Type B pancreatic cell (in vitro differentiated cells): Measurements from ENCODE around the gene NDFIP2. TPM values are rescaled to one million over a fixed set of nuclear protein-coding genes. Genes with fewer than 3 reads are reported as not detected.

ENCODE experiments used
- DNase-seq: peaks from one replicate; pipeline ENCODE4 v3.0.0; 2021; ENCODE audit warnings: mixed read lengths; ENCODE audit not compliant: unreplicated experiment; ENCODE audit errors: extremely low spot score
- H3K27ac Mint-ChIP-seq: 2 replicates; pipeline ENCODE4 v1.8.0; 2021; ENCODE audit warnings: mild to moderate bottlenecking, mixed read lengths
- H3K27me3 Mint-ChIP-seq: 2 replicates; pipeline ENCODE4 v1.8.0; 2021; ENCODE audit warnings: mixed read lengths
- H3K36me3 Mint-ChIP-seq: 2 replicates; pipeline ENCODE4 v1.8.0; 2021; ENCODE audit warnings: mixed read lengths
- H3K4me1 Mint-ChIP-seq: one replicate; pipeline ENCODE4 v1.8.0; 2021; ENCODE audit warnings: mixed read lengths; ENCODE audit not compliant: unreplicated experiment
- H3K4me3 Mint-ChIP-seq: 2 replicates; pipeline ENCODE4 v1.8.0; 2021; ENCODE audit warnings: mild to moderate bottlenecking, mixed read lengths
- H3K9me3 Mint-ChIP-seq: 2 replicates; pipeline ENCODE4 v1.8.0; 2021; ENCODE audit warnings: mixed read lengths
- long read RNA-seq: library from polyadenylated mRNA; unstranded; transcript quantifications from one replicate; pipeline ENCODE4 v2.0.0, GENCODE V29; 2020
- total RNA-seq: library from RNA; stranded (reverse); gene quantifications from 2 replicates; pipeline ENCODE4 v1.2.1, GENCODE V29; 2021; ENCODE audit warnings: low replicate concordance
- TF ChIP-seq, protein P1 (sequence below): fragments of 200-600 bp; sonication (generic); conservative IDR thresholded peaks from 2 replicates; pipeline ENCODE4 v1.5.0; 2021; ENCODE audit warnings: antibody characterized with exemption, mild to moderate bottlenecking

NDFIP2 gene, protein sequence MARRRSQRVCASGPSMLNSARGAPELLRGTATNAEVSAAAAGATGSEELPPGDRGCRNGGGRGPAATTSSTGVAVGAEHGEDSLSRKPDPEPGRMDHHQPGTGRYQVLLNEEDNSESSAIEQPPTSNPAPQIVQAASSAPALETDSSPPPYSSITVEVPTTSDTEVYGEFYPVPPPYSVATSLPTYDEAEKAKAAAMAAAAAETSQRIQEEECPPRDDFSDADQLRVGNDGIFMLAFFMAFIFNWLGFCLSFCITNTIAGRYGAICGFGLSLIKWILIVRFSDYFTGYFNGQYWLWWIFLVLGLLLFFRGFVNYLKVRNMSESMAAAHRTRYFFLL
- 41.7 and 97.5 TPM in 2 replicates for total RNA-seq
- long read RNA-seq, full-length matches to known transcripts, result 532 of 616 reads
- long read RNA-seq, partial matches to known transcripts, result 20 of 616 reads
- long read RNA-seq, other reads (novel, unspliced or antisense), result 64 of 616 reads

DNA sequence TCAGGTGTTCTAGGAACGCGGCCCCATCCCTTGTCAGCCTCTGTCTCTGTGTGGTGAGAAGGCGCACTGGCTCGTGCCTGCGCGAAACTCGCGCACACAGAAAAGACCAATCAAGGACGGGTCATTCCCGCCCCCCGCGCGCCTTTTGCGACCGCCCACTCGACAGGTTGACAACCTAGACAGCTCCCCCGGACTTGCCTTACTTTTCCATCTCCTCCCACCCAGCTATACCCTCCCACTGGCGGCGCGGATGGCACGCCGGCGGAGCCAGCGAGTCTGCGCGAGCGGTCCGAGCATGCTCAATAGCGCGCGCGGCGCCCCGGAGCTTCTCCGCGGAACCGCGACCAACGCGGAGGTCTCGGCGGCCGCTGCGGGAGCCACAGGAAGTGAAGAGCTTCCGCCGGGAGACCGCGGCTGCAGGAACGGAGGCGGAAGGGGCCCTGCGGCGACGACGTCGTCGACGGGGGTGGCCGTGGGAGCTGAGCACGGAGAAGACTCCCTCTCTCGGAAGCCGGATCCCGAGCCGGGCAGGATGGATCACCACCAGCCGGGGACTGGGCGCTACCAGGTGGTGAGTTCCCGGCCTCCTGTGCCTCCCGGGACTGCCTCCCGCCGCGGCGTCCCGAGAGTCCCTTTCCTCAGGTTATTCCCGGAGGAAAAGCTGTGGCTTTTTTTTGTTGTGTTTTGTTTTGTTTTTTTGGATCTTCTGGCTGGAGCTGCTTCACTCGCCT is at the start of gene NDFIP2:
TSS of gene NDFIP2 (plus strand) at position 202 of the 731 bp plus-strand sequence. CDS start at position 251, 49 bp downstream.
- peak; percentile 88 for DNase-seq
- no peaks in the 10 kb centered on the region for H3K9me3 Mint-ChIP-seq
- peak within 1 kb of the TSS; percentile 95 for H3K4me3 Mint-ChIP-seq
- H3K36me3 Mint-ChIP-seq, result peaks cover 5% of the 10 kb centered on the region
- peaks cover 4% of the 10 kb centered on the region for H3K27me3 Mint-ChIP-seq
- TF ChIP-seq, protein P1, sequence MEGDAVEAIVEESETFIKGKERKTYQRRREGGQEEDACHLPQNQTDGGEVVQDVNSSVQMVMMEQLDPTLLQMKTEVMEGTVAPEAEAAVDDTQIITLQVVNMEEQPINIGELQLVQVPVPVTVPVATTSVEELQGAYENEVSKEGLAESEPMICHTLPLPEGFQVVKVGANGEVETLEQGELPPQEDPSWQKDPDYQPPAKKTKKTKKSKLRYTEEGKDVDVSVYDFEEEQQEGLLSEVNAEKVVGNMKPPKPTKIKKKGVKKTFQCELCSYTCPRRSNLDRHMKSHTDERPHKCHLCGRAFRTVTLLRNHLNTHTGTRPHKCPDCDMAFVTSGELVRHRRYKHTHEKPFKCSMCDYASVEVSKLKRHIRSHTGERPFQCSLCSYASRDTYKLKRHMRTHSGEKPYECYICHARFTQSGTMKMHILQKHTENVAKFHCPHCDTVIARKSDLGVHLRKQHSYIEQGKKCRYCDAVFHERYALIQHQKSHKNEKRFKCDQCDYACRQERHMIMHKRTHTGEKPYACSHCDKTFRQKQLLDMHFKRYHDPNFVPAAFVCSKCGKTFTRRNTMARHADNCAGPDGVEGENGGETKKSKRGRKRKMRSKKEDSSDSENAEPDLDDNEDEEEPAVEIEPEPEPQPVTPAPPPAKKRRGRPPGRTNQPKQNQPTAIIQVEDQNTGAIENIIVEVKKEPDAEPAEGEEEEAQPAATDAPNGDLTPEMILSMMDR, result peak; percentile 12
- H3K27ac Mint-ChIP-seq, result peak within 1 kb of the TSS; percentile 98
- H3K4me1 Mint-ChIP-seq, result peaks cover 25% of the 10 kb centered on the region

DNA sequence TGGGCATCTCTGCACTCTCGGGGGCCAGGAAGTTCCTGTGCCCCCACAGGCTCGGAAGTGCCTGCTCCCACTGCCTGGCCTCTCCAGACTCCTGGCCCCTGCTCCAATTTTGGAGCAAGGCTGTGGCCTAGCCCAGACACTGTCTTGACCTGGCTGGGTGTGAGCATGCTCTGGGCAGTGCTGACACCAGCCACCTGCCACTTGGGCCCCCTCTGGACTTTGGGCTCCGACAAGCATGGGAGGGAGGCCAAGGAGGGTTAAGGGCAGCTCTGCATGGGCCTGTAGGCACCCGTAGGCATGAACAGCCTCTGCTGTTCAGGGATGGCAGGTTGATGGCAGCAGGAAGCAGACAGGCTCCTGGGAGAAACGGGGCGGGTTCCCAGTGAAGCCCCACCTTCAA is 48.9 kb upstream of the NDFIP2 start:
- Mint-ChIP-seq H3K27ac (no peak overlapping the region), H3K36me3 (no peaks in the 10 kb centered on the region), H3K9me3 (no peaks in the 10 kb centered on the region), H3K4me3 (no peak overlapping the region), H3K27me3 (no peaks in the 10 kb centered on the region), H3K4me1 (no peaks in the 10 kb centered on the region)
- DNase-seq, result no peak
- TF ChIP-seq, protein P1, result no peak

DNA sequence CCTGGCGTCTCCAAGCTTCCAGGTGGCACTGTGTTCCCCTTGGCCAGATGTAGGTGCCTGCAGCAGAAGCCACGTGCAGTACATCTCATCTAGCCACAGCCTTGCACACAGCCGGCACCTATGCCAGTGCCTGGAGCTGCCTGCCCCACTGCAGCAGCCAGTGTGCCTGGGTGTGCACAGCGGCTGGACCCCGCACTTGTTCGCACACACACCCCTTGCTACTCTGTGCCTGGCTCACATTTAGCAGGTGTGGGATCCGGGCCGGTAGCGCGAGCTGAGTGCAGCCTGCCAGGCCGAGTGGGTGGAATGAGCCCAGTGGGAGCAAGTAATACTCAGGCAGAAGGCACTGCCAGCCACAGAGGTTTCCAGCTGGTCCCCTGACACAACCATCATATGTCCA is 48.0 kb upstream of the NDFIP2 start:
- H3K4me1 Mint-ChIP-seq, result no peaks in the 10 kb centered on the region
- TF ChIP-seq, protein P1, result no peak
- no peaks in the 10 kb centered on the region for H3K9me3 Mint-ChIP-seq
- no peaks in the 10 kb centered on the region for H3K27me3 Mint-ChIP-seq
- no peak for DNase-seq
- H3K27ac Mint-ChIP-seq, result no peak overlapping the region
- no peak overlapping the region for H3K4me3 Mint-ChIP-seq
- no peaks in the 10 kb centered on the region for H3K36me3 Mint-ChIP-seq

DNA sequence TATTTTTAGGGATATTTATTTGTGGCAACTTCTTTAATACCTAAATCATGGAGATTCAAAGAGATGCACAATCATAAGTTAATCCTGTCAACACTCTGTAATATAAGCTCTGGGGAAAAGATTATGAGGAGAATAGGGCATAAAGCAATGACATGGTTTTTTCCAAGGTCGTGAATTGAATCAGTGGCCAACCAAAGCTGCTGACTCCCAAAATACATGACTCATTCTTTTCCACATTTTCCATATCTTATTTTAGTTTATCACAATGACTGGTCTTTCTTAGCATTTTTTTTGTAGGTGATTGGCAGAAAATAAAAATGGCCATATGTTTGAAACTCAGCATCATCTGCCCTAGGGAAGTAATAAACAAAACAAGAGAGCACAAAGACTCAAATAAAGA is 46.4 kb upstream of the NDFIP2 start:
- no peaks in the 10 kb centered on the region for H3K36me3 Mint-ChIP-seq
- H3K4me1 Mint-ChIP-seq, result no peaks in the 10 kb centered on the region
- no peak overlapping the region for H3K4me3 Mint-ChIP-seq
- H3K9me3 Mint-ChIP-seq, result no peaks in the 10 kb centered on the region
- DNase-seq, result no peak
- no peaks in the 10 kb centered on the region for H3K27me3 Mint-ChIP-seq
- TF ChIP-seq, protein P1, result no peak
- peak overlapping the region; percentile 7 for H3K27ac Mint-ChIP-seq

DNA sequence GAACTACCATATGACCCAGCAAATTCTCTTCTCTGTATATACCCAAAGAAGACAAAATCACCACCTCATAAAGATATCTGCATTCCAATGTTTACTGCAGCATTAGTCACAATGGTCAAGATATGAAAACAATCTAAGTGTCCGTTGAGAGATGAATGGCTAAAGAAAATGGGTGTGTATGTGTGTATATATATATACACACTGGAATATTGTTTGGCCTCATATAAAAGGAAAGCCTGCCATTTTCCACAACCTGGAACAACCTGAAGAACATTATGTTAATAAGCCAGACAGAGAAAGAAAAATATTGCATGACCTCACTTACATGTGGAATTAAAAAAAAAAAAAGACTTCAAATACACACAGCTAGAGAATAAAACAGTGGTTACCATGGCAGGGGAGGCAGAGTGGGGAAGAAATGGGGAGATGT is 45.4 kb upstream of the NDFIP2 start:
- H3K4me1 Mint-ChIP-seq, result no peaks in the 10 kb centered on the region
- DNase-seq, result no peak
- no peak overlapping the region for H3K4me3 Mint-ChIP-seq
- TF ChIP-seq, protein P1, result no peak
- H3K27me3 Mint-ChIP-seq, result no peaks in the 10 kb centered on the region
- no peaks in the 10 kb centered on the region for H3K36me3 Mint-ChIP-seq
- H3K27ac Mint-ChIP-seq, result peak overlapping the region; percentile 44
- H3K9me3 Mint-ChIP-seq, result no peaks in the 10 kb centered on the region
